SU-DHL-6 (cell line): Measurements from ENCODE around the gene MAML1.

Source experiments
- H2AFZ ChIP-seq: fragments of 200-600 bp; sonication (generic); 2 replicates; pipeline ENCODE4 v1.6.1; 2014; ENCODE audit warnings: low read depth, mild to moderate bottlenecking, moderate library complexity, mixed read lengths, antibody characterized with exemption, low read length; ENCODE audit not compliant: severe bottlenecking
- H3F3A ChIP-seq: fragments of 200-600 bp; shearing (Covaris generic); 2 replicates; pipeline ENCODE4 v1.6.0; 2016; ENCODE audit warnings: antibody characterized with exemption, mild to moderate bottlenecking; ENCODE audit not compliant: insufficient read depth
- H3K27ac ChIP-seq: fragments of 200-600 bp; sonication (generic); 2 replicates; pipeline ENCODE4 v1.5.1; 2016; ENCODE audit warnings: low read depth, mild to moderate bottlenecking, low read length, moderate library complexity, mixed read lengths
- H3K27me3 ChIP-seq: fragments of 200-600 bp; sonication (generic), shearing (Covaris generic); 2 replicates; pipeline ENCODE4 v1.6.0; 2014; ENCODE audit warnings: mild to moderate bottlenecking, low read length
- H3K36me3 ChIP-seq: fragments of 200-600 bp; sonication (generic); 2 replicates; pipeline ENCODE4 v1.6.1; 2014; ENCODE audit warnings: mild to moderate bottlenecking, low read length, mixed read lengths
- H3K4me2 ChIP-seq: fragments of 300-600, 200-600 bp; shearing (Covaris generic), sonication (generic); 2 replicates; pipeline ENCODE4 v1.6.0; 2014; ENCODE audit warnings: low read length, low read depth, mild to moderate bottlenecking; ENCODE audit not compliant: poor library complexity, severe bottlenecking
- H3K4me3 ChIP-seq: fragments of 200-600 bp; sonication (generic); 2 replicates; pipeline ENCODE4 v1.5.1; 2014; ENCODE audit warnings: antibody characterized with exemption, low read length, mild to moderate bottlenecking, mixed read lengths; ENCODE audit not compliant: insufficient read depth, poor library complexity, severe bottlenecking
- H3K79me2 ChIP-seq: fragments of 200-600 bp; sonication (generic); 2 replicates; pipeline ENCODE4 v1.6.1; 2014; ENCODE audit warnings: mild to moderate bottlenecking, low read length, moderate library complexity; ENCODE audit not compliant: insufficient read depth
- H3K9ac ChIP-seq: fragments of 200-600 bp; sonication (generic); 2 replicates; pipeline ENCODE4 v1.7.0; 2014; ENCODE audit warnings: mild to moderate bottlenecking, low read length
- H3K9me2 ChIP-seq: fragments of 200-600 bp; sonication (generic); replicated peaks from 2 replicates; pipeline ENCODE4 v1.6.1; 2014; ENCODE audit warnings: low read length; ENCODE audit not compliant: insufficient read depth
- H3K9me3 ChIP-seq: fragments of 200-600 bp; sonication (generic); 2 replicates; pipeline ENCODE4 v1.6.1; 2014; ENCODE audit warnings: low read length, mixed read lengths; ENCODE audit not compliant: insufficient read depth
- H4K20me1 ChIP-seq: fragments of 200-600 bp; sonication (generic); 2 replicates; pipeline ENCODE4 v1.6.1; 2014; ENCODE audit warnings: low read depth, mild to moderate bottlenecking, antibody characterized with exemption, low read length, moderate library complexity, mixed read lengths
- CTCF ChIP-seq: fragments of 200-600 bp; sonication (generic); IDR thresholded peaks from one replicate; pipeline ENCODE4 v1.5.1; 2017; ENCODE audit warnings: antibody characterized with exemption, mild to moderate bottlenecking, low read length, moderate library complexity; ENCODE audit not compliant: insufficient read depth, poor library complexity, severe bottlenecking
- EZH2phosphoT487 ChIP-seq: fragments of 200-600 bp; sonication (generic), shearing (Covaris generic); conservative IDR thresholded peaks from 2 replicates; pipeline ENCODE4 v1.6.1; 2018; ENCODE audit warnings: mild to moderate bottlenecking, antibody characterized with exemption, low read length, moderate library complexity, mixed read lengths

The MAML1 gene

GRCh38 chr5:179796877-179797608 lies 64.4 kb downstream of the MAML1 start:
- H3K4me3 ChIP-seq = peak overlapping the region; percentile 55
- no peaks in the 10 kb centered on the region for H3K27me3 ChIP-seq
- H2AFZ ChIP-seq = peak overlapping the region; percentile 82
- TF ChIP-seq CTCF (no peak), EZH2phosphoT487 (no peak)
- no peaks in the 10 kb centered on the region for H3K9me2 ChIP-seq
- no peaks in the 10 kb centered on the region for H3K9me3 ChIP-seq
- H3K9ac ChIP-seq = peak overlapping the region; percentile 66
- no peaks in the 10 kb centered on the region for H3F3A ChIP-seq
- no peaks in the 10 kb centered on the region for H3K79me2 ChIP-seq
- no peaks in the 10 kb centered on the region for H3K36me3 ChIP-seq
- H3K4me2 ChIP-seq = peak overlapping the region; percentile 76
- H4K20me1 ChIP-seq = no peaks in the 10 kb centered on the region
- no peak overlapping the region for H3K27ac ChIP-seq

- H3K9ac ChIP-seq = no peak overlapping the region
- H3K4me2 ChIP-seq = no peak overlapping the region
- no peaks in the 10 kb centered on the region for H3K27me3 ChIP-seq
- H3K36me3 ChIP-seq = no peaks in the 10 kb centered on the region
- no peak overlapping the region for H3K4me3 ChIP-seq
- H3K9me2 ChIP-seq = no peaks in the 10 kb centered on the region
- H2AFZ ChIP-seq = no peak overlapping the region
- H3F3A ChIP-seq = no peaks in the 10 kb centered on the region
- TF ChIP-seq CTCF = no peak
- TF ChIP-seq EZH2phosphoT487 = no peak
- no peak overlapping the region for H3K27ac ChIP-seq
- no peaks in the 10 kb centered on the region for H3K79me2 ChIP-seq
- H3K9me3 ChIP-seq = no peaks in the 10 kb centered on the region
- no peaks in the 10 kb centered on the region for H4K20me1 ChIP-seq
Measured at GRCh38 chr5:179797741-179798140, 65.1 kb downstream of the MAML1 start.

GRCh38 chr5:179798144-179798770 lies 65.6 kb downstream of the MAML1 start:
- no peak overlapping the region for H2AFZ ChIP-seq
- no peak overlapping the region for H3K9ac ChIP-seq
- no peaks in the 10 kb centered on the region for H4K20me1 ChIP-seq
- no peak overlapping the region for H3K4me2 ChIP-seq
- H3K36me3 ChIP-seq = no peaks in the 10 kb centered on the region
- H3K27ac ChIP-seq = no peak overlapping the region
- no peaks in the 10 kb centered on the region for H3K9me2 ChIP-seq
- no peaks in the 10 kb centered on the region for H3K9me3 ChIP-seq
- no peaks in the 10 kb centered on the region for H3F3A ChIP-seq
- H3K4me3 ChIP-seq = no peak overlapping the region
- H3K27me3 ChIP-seq = no peaks in the 10 kb centered on the region
- H3K79me2 ChIP-seq = no peaks in the 10 kb centered on the region
- TF ChIP-seq EZH2phosphoT487 = no peak
